Testis (tissue), 3 donors: ENCODE results near the gene RAD17. TPM values are rescaled to one million over a fixed set of nuclear protein-coding genes. Genes with fewer than 3 reads are reported as not detected.
A peak's percentile ranks its signal among the peaks of the same experiment; 100 is the strongest.

Experiments
- DNase-seq: peaks from one replicate; pipeline ENCODE4 v3.0.0-alpha.2; 2019
- H3K27ac ChIP-seq, 2 donors: fragments of 200-600 bp; sonication (generic); one replicate each; pipeline ENCODE4 v1.5.1; 2019
- H3K27me3 ChIP-seq: fragments of 200-600 bp; sonication (generic); one replicate; pipeline ENCODE4 v1.5.1; 2019
- H3K36me3 ChIP-seq: fragments of 200-600 bp; sonication (generic); one replicate; pipeline ENCODE4 v1.5.1; 2017; ENCODE audit warnings: low read depth; ENCODE audit errors: missing control alignments
- H3K4me1 ChIP-seq: fragments of 200-600 bp; sonication (generic); one replicate; pipeline ENCODE4 v1.5.1; 2019
- H3K4me3 ChIP-seq, 2 donors: fragments of 200-600 bp; sonication (generic); one replicate each; pipeline ENCODE4 v1.5.1; 2017 to 2019
- H3K9me3 ChIP-seq: fragments of 200-600 bp; sonication (generic); one replicate; pipeline ENCODE4 v1.5.1; 2017
- POLR2A ChIP-seq: fragments of 450-650 bp; IDR thresholded peaks from one replicate; pipeline ENCODE4 v1.6.1; 2017; ENCODE audit warnings: antibody characterized with exemption, mild to moderate bottlenecking, moderate library complexity
- WGBS, 2 donors: methylation state at CpG; one replicate each; pipeline ENCODE4 v1.1.5; 2018; 5-methylcytosine and 5-hydroxymethylcytosine counted together
- intact Hi-C: fragments of 100-400 bp; cut with DNase I; formaldehyde crosslinking; loops from one replicate; pipeline ENCODE4 v1.15.1; 2023; ENCODE audit warnings: low total_unique reads
- polyA plus RNA-seq: library from polyadenylated mRNA; stranded (reverse); fragments of 350-450 nt; fragmentation: Illumina TruSeq; extraction: RNeasy Lipid Tissue Mini Kit (QIAGEN cat#74804); gene quantifications from one replicate; pipeline ENCODE4 v1.2.3, GENCODE V29; 2014; ENCODE audit warnings: low read depth, low replicate concordance; ENCODE audit not compliant: insufficient read depth
- total RNA-seq, 2 donors: library from RNA; depleted of rRNA; stranded (reverse); fragments of >200 nt; gene quantifications; one replicate each; pipeline ENCODE4 v1.2.3, GENCODE V29; 2016
- TF ChIP-seq, protein P1 (sequence below), 3 experiments: fragments of 450-650 bp in 2 of 3; fragments of 200-600 bp in 1 of 3; sonication (generic) in 1 of 3; IDR thresholded peaks; one replicate each; pipeline ENCODE4 v1.5.1; 2016 to 2019; ENCODE audit warnings: antibody characterized with exemption in 3 of 3, mild to moderate bottlenecking in 2 of 3, moderate library complexity in 1 of 3

RAD17 gene
- total and polyA plus RNA-seq, 3 donors from 2014 or later: 69.4 to 88.2 (median 75.9) TPM

DNA sequence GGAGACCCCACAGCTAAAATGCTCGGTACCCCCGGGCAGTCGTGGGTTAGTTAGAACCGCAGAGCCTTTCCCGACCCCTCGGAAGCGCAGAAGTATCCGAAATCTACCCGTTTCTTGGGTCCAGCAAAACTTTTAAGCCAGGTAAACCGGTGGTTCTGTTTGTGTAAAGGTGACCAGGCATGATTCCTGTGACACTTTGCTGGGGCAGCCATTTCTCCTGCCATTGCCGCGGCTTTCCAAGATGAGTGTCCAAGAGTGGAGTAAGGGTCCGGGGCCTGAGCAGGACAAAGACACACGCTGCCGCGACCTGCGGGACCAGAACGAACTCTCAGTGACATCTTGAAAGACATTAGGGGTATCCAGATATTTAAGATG is 46.0 kb downstream of the RAD17 start:
- TF ChIP-seq POLR2A: no peak
- 51 to 66% methylated on average over 16 to 18 of the region's 18 CpGs for WGBS, 2 donors
- no peaks in the 10 kb centered on the region for H3K4me1 ChIP-seq
- intact Hi-C loops: no loop called here
- no peaks in the 10 kb centered on the region for H3K9me3 ChIP-seq
- peak overlapping the region; percentile 13 to 31 for H3K27ac ChIP-seq
- H3K4me3 ChIP-seq: peak overlapping the region; percentile 57 to 65
- DNase-seq: no peak
- H3K27me3 ChIP-seq: no peaks in the 10 kb centered on the region
- no peaks in the 10 kb centered on the region for H3K36me3 ChIP-seq

DNA sequence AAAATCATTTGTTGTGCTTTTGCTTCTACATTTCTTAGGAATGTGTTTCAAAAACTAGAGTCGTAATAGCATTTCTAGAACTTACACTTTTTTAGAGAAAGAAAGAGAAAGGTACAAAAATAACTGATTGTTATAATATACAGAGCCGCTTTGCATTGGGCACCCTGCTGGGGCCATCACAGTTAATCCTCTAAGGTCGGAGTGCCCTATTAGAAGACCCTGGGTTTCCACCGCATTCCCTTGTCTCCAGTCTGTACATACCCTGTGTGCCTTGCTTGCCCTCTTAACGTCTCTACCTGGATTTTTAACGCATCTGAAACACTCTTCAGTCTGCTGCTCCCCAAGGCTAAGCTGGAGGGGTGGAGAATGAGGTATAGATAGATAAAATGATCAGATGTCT is 46.6 kb downstream of the RAD17 start:
- Histone ChIP-seq H3K4me3 (no peak overlapping the region), H3K4me1 (no peaks in the 10 kb centered on the region), H3K36me3 (no peaks in the 10 kb centered on the region), H3K9me3 (no peaks in the 10 kb centered on the region), H3K27ac (no peak overlapping the region), H3K27me3 (no peaks in the 10 kb centered on the region)
- intact Hi-C loops: no loop called here
- no peak for DNase-seq
- TF ChIP-seq POLR2A: no peak
- TF ChIP-seq, protein P1, sequence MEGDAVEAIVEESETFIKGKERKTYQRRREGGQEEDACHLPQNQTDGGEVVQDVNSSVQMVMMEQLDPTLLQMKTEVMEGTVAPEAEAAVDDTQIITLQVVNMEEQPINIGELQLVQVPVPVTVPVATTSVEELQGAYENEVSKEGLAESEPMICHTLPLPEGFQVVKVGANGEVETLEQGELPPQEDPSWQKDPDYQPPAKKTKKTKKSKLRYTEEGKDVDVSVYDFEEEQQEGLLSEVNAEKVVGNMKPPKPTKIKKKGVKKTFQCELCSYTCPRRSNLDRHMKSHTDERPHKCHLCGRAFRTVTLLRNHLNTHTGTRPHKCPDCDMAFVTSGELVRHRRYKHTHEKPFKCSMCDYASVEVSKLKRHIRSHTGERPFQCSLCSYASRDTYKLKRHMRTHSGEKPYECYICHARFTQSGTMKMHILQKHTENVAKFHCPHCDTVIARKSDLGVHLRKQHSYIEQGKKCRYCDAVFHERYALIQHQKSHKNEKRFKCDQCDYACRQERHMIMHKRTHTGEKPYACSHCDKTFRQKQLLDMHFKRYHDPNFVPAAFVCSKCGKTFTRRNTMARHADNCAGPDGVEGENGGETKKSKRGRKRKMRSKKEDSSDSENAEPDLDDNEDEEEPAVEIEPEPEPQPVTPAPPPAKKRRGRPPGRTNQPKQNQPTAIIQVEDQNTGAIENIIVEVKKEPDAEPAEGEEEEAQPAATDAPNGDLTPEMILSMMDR (IDR thresholded peaks at IDR 0.05): no peak
- 68 to 73% methylated on average over 6 of the region's 6 CpGs for WGBS, 2 donors

DNA sequence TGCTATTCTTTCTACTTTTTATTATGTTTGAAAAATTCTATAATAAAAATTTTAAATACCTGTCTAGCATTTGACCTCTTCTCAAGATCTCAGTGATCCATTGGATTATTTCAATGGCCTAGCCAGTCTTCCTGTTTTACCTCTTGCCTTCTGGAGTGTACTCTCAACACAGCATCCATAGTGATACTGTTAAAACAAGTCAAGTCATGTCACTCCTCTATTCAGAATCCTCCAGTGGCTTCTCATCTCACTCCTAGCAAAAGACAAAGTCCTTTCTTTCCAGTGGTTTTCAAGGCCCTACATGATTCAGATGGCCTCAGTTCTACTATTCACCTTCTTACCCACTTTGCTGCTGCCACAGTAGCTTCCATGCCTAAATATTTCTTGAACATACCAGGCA is 47.1 kb downstream of the RAD17 start:
- H3K27me3 ChIP-seq: no peaks in the 10 kb centered on the region
- no peak for TF ChIP-seq POLR2A
- TF ChIP-seq, protein P1 (IDR thresholded peaks at IDR 0.05): no peak
- no peak overlapping the region for H3K4me3 ChIP-seq
- intact Hi-C loops: no loop called here
- no peak overlapping the region for H3K27ac ChIP-seq
- no peaks in the 10 kb centered on the region for H3K4me1 ChIP-seq
- H3K36me3 ChIP-seq: no peaks in the 10 kb centered on the region
- no peak for DNase-seq
- H3K9me3 ChIP-seq: no peaks in the 10 kb centered on the region

DNA sequence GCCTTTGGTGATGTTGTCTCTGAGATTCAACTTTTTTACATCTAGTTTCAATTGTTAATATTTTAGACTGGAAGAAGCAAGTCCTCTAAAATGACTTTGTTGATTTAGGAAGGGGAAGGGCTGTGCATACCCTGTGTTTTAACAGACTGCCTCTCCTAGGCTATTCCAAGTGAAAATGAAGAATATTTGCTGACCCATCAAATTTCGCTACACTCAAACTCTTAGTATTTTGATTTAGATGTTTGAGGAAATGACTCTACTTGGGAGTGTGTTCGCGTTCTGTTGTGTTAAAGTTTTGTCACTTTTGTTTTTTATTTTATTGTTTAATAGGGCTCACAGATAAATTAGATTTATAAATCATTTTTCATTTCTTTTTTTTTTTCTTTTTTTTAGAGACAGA is 48.9 kb downstream of the RAD17 start:
- no peak for TF ChIP-seq POLR2A
- TF ChIP-seq, protein P1 (IDR thresholded peaks at IDR 0.05): no peak
- Histone ChIP-seq H3K27me3 (no peaks in the 10 kb centered on the region), H3K4me3 (no peak overlapping the region), H3K9me3 (no peaks in the 10 kb centered on the region), H3K4me1 (no peaks in the 10 kb centered on the region), H3K36me3 (no peaks in the 10 kb centered on the region), H3K27ac (no peak overlapping the region)
- WGBS, 2 donors: 91 to 95% methylated on average over 3 of the region's 3 CpGs
- DNase-seq: no peak
- intact Hi-C loops: no loop called here

GRCh38 chr5:69431424-69432303 is 62.0 kb downstream of the RAD17 start:
- no peak overlapping the region for H3K27ac ChIP-seq
- no peaks in the 10 kb centered on the region for H3K4me1 ChIP-seq
- TF ChIP-seq POLR2A: no peak
- TF ChIP-seq, protein P1 (IDR thresholded peaks at IDR 0.05): no peak
- no peak overlapping the region for H3K4me3 ChIP-seq
- DNase-seq: no peak
- H3K9me3 ChIP-seq: no peaks in the 10 kb centered on the region
- H3K36me3 ChIP-seq: no peaks in the 10 kb centered on the region
- H3K27me3 ChIP-seq: no peaks in the 10 kb centered on the region
- intact Hi-C loops: no loop called here
- 87 to 88% methylated on average over 11 of the region's 11 CpGs for WGBS, 2 donors
